HUDEP-2 (cell line): ENCODE measurements around the gene VIPAS39.
A peak's percentile ranks its signal among the peaks of the same experiment; 100 is the strongest.

ENCODE experiments used
- DNase-seq, 76 experiments: peaks; one replicate each; lab custom pipeline; 2025; ENCODE audit not compliant: unreplicated experiment in 76 of 76; lab: John Stamatoyannopoulos, UW

VIPAS39 gene

GRCh38 chr14:77457522-77458248 lies at the start of gene VIPAS39, which contains the start of gene AHSA1:
TSS of gene VIPAS39 (minus strand) at chr14:77457601. CDS start at chr14:77454102, 3,499 bp downstream.
TSS of gene AHSA1 (plus strand) at chr14:77458093. CDS start at chr14:77458190, 97 bp downstream.
- peak; percentile 66 to 98 (median 93) for DNase-seq

GRCh38 chr14:77505031-77505430 lies 47.6 kb upstream of the VIPAS39 start:
- no peak for DNase-seq

- DNase-seq, result no peak
Observed at GRCh38 chr14:77503138-77503537, 45.7 kb upstream of the VIPAS39 start.

- no peak for DNase-seq
Observed at GRCh38 chr14:77502109-77502782, 44.8 kb upstream of the VIPAS39 start.

- DNase-seq, result no peak
Observed at GRCh38 chr14:77498984-77499527, 41.7 kb upstream of the VIPAS39 start.

GRCh38 chr14:77498120-77498979 lies 40.9 kb upstream of the VIPAS39 start, which contains the start of gene ISM2:
TSS of gene ISM2 (minus strand) at chr14:77498816. CDS start at chr14:77498793, 23 bp downstream.
- peak in 15 of 76 experiments; percentile 4 to 40 (median 13) for DNase-seq

GRCh38 chr14:77495334-77495733 lies 37.9 kb upstream of the VIPAS39 start:
- DNase-seq, result no peak

- DNase-seq, result no peak
Observed at GRCh38 chr14:77491056-77491455, 33.7 kb upstream of the VIPAS39 start.

- DNase-seq, result no peak
Observed at GRCh38 chr14:77490347-77490986, 33.1 kb upstream of the VIPAS39 start.

GRCh38 chr14:77489041-77489440 lies 31.6 kb upstream of the VIPAS39 start:
- no peak for DNase-seq

- DNase-seq, result no peak
Observed at GRCh38 chr14:77488558-77488957, 31.2 kb upstream of the VIPAS39 start.

- DNase-seq, result no peak
Observed at GRCh38 chr14:77485901-77486678, 28.7 kb upstream of the VIPAS39 start.

GRCh38 chr14:77485256-77485655 lies 27.9 kb upstream of the VIPAS39 start:
- no peak for DNase-seq

- DNase-seq, result no peak
Observed at GRCh38 chr14:77482422-77482821, 25.0 kb upstream of the VIPAS39 start.

- no peak for DNase-seq
Observed at GRCh38 chr14:77478796-77479195, 21.4 kb upstream of the VIPAS39 start.

GRCh38 chr14:77478029-77478428 lies 20.6 kb upstream of the VIPAS39 start:
- DNase-seq, result no peak

- no peak for DNase-seq
Observed at GRCh38 chr14:77475432-77476115, 18.2 kb upstream of the VIPAS39 start.

- DNase-seq, result peak in 31 of 76 experiments; percentile 5 to 42 (median 14)
Observed at GRCh38 chr14:77474479-77475177, 17.2 kb upstream of the VIPAS39 start.
